NCI-H2107 (cell line): Measurements from ENCODE around the gene RHBDD3.
A peak's percentile ranks its signal among the peaks of the same experiment; 100 is the strongest.

Source experiments
- DNase-seq: peaks from one replicate; lab custom pipeline; 2025; lab: John Stamatoyannopoulos, UW

Gene RHBDD3

GRCh38 chr22:29267858-29268510, at the start of gene RHBDD3, which contains the start of gene EWSR1:
Gene RHBDD3 (minus strand): TSS chr22:29267981. CDS start chr22:29265626, 2,355 bp downstream.
Gene EWSR1 (plus strand): TSS chr22:29268268. CDS start chr22:29268337, 69 bp downstream.
- DNase-seq: peak; percentile 71

- no peak for DNase-seq
Observed at GRCh38 chr22:29316141-29316828, 48.5 kb upstream of the RHBDD3 start.

GRCh38 chr22:29315286-29316140, 47.7 kb upstream of the RHBDD3 start, which contains the start of gene RASL10A:
Gene RASL10A (minus strand): TSS chr22:29315697. CDS start chr22:29315246, 451 bp downstream.
- DNase-seq: no peak

- DNase-seq: no peak
Observed at GRCh38 chr22:29314537-29315285, 46.9 kb upstream of the RHBDD3 start.

GRCh38 chr22:29313576-29314466, 46.0 kb upstream of the RHBDD3 start:
- DNase-seq: no peak

- no peak for DNase-seq
Observed at GRCh38 chr22:29313126-29313575, 45.4 kb upstream of the RHBDD3 start.

- no peak for DNase-seq
Observed at GRCh38 chr22:29312218-29313125, 44.7 kb upstream of the RHBDD3 start.

GRCh38 chr22:29311464-29312217, 43.9 kb upstream of the RHBDD3 start:
- no peak for DNase-seq

- DNase-seq: no peak
Observed at GRCh38 chr22:29310863-29311339, 43.1 kb upstream of the RHBDD3 start.

- DNase-seq: no peak
Observed at GRCh38 chr22:29310065-29310862, 42.5 kb upstream of the RHBDD3 start.

- DNase-seq: no peak
Observed at GRCh38 chr22:29309332-29310064, 41.7 kb upstream of the RHBDD3 start.

GRCh38 chr22:29308791-29309262, 41.0 kb upstream of the RHBDD3 start:
- no peak for DNase-seq

GRCh38 chr22:29308148-29308790, 40.5 kb upstream of the RHBDD3 start:
- DNase-seq: no peak

- no peak for DNase-seq
Observed at GRCh38 chr22:29307596-29308147, 39.9 kb upstream of the RHBDD3 start.

GRCh38 chr22:29306835-29307595, 39.2 kb upstream of the RHBDD3 start:
- no peak for DNase-seq
